ENCODE results near the gene PHEX. TPM values are rescaled to one million over a fixed set of nuclear protein-coding genes. Genes with fewer than 3 reads are reported as not detected.

The PHEX gene
- total RNA-seq, 1 experiment from 2014 or later, result 0.27 TPM

DNA sequence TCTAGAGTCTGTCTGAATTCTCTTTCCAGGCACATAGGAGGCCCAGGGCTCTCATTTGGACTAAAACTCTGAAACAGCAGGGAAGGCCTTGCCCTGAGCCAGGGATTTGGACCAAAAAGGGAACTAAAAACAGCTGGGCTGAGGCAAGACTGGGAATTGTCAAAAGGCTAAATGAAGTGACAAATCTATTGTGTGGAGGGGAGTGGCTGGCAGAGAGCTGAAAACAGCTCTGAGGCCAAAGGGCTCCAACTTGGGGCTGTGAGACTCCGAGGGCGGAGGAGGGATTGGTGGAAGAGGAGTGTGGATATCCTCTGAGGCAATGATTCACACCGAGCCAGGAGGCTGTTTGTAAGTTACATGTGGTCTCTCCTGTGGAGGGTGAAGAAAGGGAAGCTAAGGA is 63.2 kb downstream of the PHEX start:
- DNase-seq (ENCODE audit: low read depth, low spot score), result no peak
- no peak overlapping the region for H2AFZ ChIP-seq (ENCODE audit: low read depth, low read length, poor library complexity, severe bottlenecking)
- H3K9me2 ChIP-seq (ENCODE audit: insufficient read depth), result no peaks in the 10 kb centered on the region
- no peaks in the 10 kb centered on the region for H3K4me1 ChIP-seq (ENCODE audit: control insufficient read depth in 1 of 2, insufficient read depth in 2 of 2, low read length in 2 of 2)
- H3K4me3 ChIP-seq (replicated peaks in 1 of 2; ENCODE audit: low read depth in 1 of 2, low read length in 2 of 2), result no peak overlapping the region
- H4K20me1 ChIP-seq (ENCODE audit: insufficient read depth), result no peaks in the 10 kb centered on the region
- no peaks in the 10 kb centered on the region for H3K36me3 ChIP-seq (ENCODE audit: control insufficient read depth in 1 of 2, insufficient read depth in 2 of 2, low read length in 2 of 2)
- ATAC-seq, result no peak
- TF ChIP-seq EZH2 (IDR thresholded peaks at IDR 0.05) (no peak), EZH2phosphoT487 (IDR thresholded peaks at IDR 0.05; ENCODE audit: borderline replicate concordance) (no peak), POLR2AphosphoS5 (IDR thresholded peaks at IDR 0.05; ENCODE audit: low read depth, low read length) (no peak), CEBPB (IDR thresholded peaks at IDR 0.05; ENCODE audit: low read depth) (no peak), SRF (IDR thresholded peaks at IDR 0.05; ENCODE audit: low read depth) (no peak), POLR2A (IDR thresholded peaks at IDR 0.05; ENCODE audit: borderline replicate concordance, extremely low read depth, insufficient read depth, insufficient read length) (no peak)
- TF ChIP-seq, protein P1, sequence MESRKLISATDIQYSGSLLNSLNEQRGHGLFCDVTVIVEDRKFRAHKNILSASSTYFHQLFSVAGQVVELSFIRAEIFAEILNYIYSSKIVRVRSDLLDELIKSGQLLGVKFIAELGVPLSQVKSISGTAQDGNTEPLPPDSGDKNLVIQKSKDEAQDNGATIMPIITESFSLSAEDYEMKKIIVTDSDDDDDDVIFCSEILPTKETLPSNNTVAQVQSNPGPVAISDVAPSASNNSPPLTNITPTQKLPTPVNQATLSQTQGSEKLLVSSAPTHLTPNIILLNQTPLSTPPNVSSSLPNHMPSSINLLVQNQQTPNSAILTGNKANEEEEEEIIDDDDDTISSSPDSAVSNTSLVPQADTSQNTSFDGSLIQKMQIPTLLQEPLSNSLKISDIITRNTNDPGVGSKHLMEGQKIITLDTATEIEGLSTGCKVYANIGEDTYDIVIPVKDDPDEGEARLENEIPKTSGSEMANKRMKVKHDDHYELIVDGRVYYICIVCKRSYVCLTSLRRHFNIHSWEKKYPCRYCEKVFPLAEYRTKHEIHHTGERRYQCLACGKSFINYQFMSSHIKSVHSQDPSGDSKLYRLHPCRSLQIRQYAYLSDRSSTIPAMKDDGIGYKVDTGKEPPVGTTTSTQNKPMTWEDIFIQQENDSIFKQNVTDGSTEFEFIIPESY (IDR thresholded peaks at IDR 0.05; ENCODE audit: extremely low read depth, insufficient replicate concordance, low read length), result no peak
- TF ChIP-seq, protein P2, sequence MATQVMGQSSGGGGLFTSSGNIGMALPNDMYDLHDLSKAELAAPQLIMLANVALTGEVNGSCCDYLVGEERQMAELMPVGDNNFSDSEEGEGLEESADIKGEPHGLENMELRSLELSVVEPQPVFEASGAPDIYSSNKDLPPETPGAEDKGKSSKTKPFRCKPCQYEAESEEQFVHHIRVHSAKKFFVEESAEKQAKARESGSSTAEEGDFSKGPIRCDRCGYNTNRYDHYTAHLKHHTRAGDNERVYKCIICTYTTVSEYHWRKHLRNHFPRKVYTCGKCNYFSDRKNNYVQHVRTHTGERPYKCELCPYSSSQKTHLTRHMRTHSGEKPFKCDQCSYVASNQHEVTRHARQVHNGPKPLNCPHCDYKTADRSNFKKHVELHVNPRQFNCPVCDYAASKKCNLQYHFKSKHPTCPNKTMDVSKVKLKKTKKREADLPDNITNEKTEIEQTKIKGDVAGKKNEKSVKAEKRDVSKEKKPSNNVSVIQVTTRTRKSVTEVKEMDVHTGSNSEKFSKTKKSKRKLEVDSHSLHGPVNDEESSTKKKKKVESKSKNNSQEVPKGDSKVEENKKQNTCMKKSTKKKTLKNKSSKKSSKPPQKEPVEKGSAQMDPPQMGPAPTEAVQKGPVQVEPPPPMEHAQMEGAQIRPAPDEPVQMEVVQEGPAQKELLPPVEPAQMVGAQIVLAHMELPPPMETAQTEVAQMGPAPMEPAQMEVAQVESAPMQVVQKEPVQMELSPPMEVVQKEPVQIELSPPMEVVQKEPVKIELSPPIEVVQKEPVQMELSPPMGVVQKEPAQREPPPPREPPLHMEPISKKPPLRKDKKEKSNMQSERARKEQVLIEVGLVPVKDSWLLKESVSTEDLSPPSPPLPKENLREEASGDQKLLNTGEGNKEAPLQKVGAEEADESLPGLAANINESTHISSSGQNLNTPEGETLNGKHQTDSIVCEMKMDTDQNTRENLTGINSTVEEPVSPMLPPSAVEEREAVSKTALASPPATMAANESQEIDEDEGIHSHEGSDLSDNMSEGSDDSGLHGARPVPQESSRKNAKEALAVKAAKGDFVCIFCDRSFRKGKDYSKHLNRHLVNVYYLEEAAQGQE (IDR thresholded peaks at IDR 0.05; ENCODE audit: low read depth), result no peak
- H3K9me3 ChIP-seq (ENCODE audit: control insufficient read depth in 1 of 2, insufficient read depth in 1 of 2, low read depth in 1 of 2, low read length in 2 of 2), result no peaks in the 10 kb centered on the region
- ChIA-PET CTCF (no interaction called here), RAD21 (ENCODE audit: low non-redundant PET in 1 of 2, low total read pairs in 2 of 2, uncharacterized antibody in 2 of 2, unreplicated experiment in 2 of 2) (no interaction called here), POLR2A (no interaction called here)
- intact Hi-C loops (cut with micrococcal nuclease), result no loop called here
- no peaks in the 10 kb centered on the region for H3K27me3 ChIP-seq (ENCODE audit: insufficient read depth, low read length)
- H3K9ac ChIP-seq (ENCODE audit: low read length), result no peak overlapping the region
- H3K79me2 ChIP-seq (ENCODE audit: insufficient read depth, low read length), result no peaks in the 10 kb centered on the region
- no TSS peak for BruUV-seq (replicated peaks)
- no peak overlapping the region for H3K27ac ChIP-seq (ENCODE audit: low read depth, low read length)
- no peak overlapping the region for H3K4me2 ChIP-seq (ENCODE audit: low read length)

Data from HCT116 (cell line).